D341Med (cell line): Measurements from ENCODE around the gene TBX20.
"Not testable (repeated sequence)": the region's sequence is repeated elsewhere in the genome, so short reads cannot be mapped to it uniquely, and the experiment has no call there.

Source experiments
- DNase-seq: peaks from one replicate; pipeline ENCODE4 v3.0.0; 2012; ENCODE audit warnings: low spot score

TBX20 gene

DNA sequence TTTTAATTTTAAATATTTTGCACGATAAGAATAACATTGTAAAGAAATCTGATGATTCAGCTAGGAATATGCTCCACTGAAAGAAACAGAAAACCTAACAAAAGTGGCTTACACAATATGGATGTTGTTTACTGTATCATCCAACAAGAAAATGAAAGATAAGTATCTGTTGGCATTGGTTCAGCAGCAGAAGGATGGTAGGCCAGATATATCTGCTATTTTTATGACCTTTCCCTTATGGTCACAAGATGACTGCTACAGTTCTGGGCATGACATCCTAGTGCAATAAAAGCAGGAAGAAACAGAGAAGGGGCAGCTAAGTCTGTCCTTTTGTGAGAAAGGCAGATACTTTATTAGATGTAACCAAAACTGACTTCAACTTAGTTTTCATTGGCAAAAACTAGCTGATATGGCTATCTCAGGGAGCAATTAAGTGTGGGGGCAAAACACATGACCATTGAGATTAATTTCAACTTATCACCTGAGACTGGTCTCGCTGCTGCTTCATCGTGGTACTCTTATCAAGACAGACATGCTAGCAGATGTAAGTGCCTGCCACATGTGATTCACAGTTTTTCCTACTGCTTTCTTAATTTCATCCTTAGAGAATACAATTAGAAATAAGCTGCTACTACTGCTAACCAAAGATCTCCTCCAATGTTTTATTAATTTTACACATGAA lies 92.7 kb downstream of the TBX20 start:
- not testable (repeated sequence) for DNase-seq
